Activated CD8-positive, alpha-beta memory T cell treated with anti-CD3 and anti-CD28 coated beads, Interleukin-2, amount 50 U/mL, for 1 hour (primary cell): Measurements from ENCODE around the gene LDLRAD4.
A peak's percentile ranks its signal among the peaks of the same experiment; 100 is the strongest.

Experiments
- DNase-seq: peaks from one replicate; pipeline ENCODE4 v3.0.0-alpha.2; 2020; ENCODE audit errors: extremely low read depth

LDLRAD4 gene

GRCh38 chr18:13371689-13372418 is 153.3 kb downstream of the LDLRAD4 start:
- DNase-seq = no peak

- DNase-seq = no peak
These were observed 154.0 kb downstream of the LDLRAD4 start for GRCh38 chr18:13372531-13372951.

GRCh38 chr18:13374096-13374467 is 155.5 kb downstream of the LDLRAD4 start:
- no peak for DNase-seq

- no peak for DNase-seq
These were observed 156.1 kb downstream of the LDLRAD4 start for GRCh38 chr18:13374468-13375301.

- peak; percentile 51 for DNase-seq
These were observed 157.0 kb downstream of the LDLRAD4 start for GRCh38 chr18:13375302-13376255.

- DNase-seq = no peak
These were observed 157.8 kb downstream of the LDLRAD4 start for GRCh38 chr18:13376298-13376840.

GRCh38 chr18:13376841-13377351 is 158.3 kb downstream of the LDLRAD4 start:
- DNase-seq = peak; percentile 40

- DNase-seq = no peak
These were observed 158.9 kb downstream of the LDLRAD4 start for GRCh38 chr18:13377496-13377895.

- no peak for DNase-seq
These were observed 159.6 kb downstream of the LDLRAD4 start for GRCh38 chr18:13378150-13378549.

- DNase-seq = no peak
These were observed 160.7 kb downstream of the LDLRAD4 start for GRCh38 chr18:13379062-13379865.

- no peak for DNase-seq
These were observed 161.6 kb downstream of the LDLRAD4 start for GRCh38 chr18:13379930-13380690.

GRCh38 chr18:13380691-13381070 is 162.1 kb downstream of the LDLRAD4 start:
- no peak for DNase-seq

GRCh38 chr18:13381331-13381730 is 162.8 kb downstream of the LDLRAD4 start:
- DNase-seq = no peak

GRCh38 chr18:13381944-13382365 is 163.4 kb downstream of the LDLRAD4 start:
- no peak for DNase-seq

- DNase-seq = no peak
These were observed 163.9 kb downstream of the LDLRAD4 start for GRCh38 chr18:13382366-13382953.

- DNase-seq = no peak
These were observed 164.6 kb downstream of the LDLRAD4 start for GRCh38 chr18:13382954-13383827.

GRCh38 chr18:13386891-13387801 is 168.6 kb downstream of the LDLRAD4 start:
- no peak for DNase-seq
